Measurements from ENCODE around the gene MS4A4A.
"Not testable (repeated sequence)": the region's sequence is repeated elsewhere in the genome, so short reads cannot be mapped to it uniquely, and the experiment has no call there.

MS4A4A gene

DNA sequence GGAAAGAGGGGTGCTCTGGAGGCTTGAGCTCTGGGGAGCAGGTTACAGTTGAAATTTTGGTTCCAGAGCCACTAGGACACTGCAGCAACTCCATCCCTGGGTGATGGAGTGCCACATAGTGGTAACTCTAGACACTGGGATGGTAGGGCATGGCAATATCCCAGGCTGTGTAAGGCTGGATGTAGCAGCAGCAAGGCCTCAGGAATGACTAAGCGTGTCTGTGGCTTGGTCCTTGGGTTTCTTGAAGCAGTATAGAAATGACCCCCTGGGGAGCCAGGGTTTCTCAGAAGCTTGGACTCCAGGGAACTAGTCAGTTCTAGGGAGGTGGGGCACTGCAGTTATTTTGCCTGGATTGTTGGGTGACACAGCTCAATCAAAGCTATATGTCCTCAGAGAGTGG lies 8.1 kb downstream of the MS4A4A start:
- no peaks in the 10 kb centered on the region for H3K27me3 ChIP-seq (ENCODE audit: insufficient read depth, low read depth, severe bottlenecking)
- no peak overlapping the region for H3K4me3 ChIP-seq (ENCODE audit: low read depth, low read length)
- DNase-seq: no peak
- H3K27ac ChIP-seq: no peak overlapping the region
- TF ChIP-seq, protein P1, sequence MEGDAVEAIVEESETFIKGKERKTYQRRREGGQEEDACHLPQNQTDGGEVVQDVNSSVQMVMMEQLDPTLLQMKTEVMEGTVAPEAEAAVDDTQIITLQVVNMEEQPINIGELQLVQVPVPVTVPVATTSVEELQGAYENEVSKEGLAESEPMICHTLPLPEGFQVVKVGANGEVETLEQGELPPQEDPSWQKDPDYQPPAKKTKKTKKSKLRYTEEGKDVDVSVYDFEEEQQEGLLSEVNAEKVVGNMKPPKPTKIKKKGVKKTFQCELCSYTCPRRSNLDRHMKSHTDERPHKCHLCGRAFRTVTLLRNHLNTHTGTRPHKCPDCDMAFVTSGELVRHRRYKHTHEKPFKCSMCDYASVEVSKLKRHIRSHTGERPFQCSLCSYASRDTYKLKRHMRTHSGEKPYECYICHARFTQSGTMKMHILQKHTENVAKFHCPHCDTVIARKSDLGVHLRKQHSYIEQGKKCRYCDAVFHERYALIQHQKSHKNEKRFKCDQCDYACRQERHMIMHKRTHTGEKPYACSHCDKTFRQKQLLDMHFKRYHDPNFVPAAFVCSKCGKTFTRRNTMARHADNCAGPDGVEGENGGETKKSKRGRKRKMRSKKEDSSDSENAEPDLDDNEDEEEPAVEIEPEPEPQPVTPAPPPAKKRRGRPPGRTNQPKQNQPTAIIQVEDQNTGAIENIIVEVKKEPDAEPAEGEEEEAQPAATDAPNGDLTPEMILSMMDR (IDR thresholded peaks at IDR 0.05; ENCODE audit: low read depth, low read length): no peak
- H3K36me3 ChIP-seq: no peaks in the 10 kb centered on the region
- no peaks in the 10 kb centered on the region for H3K9me3 ChIP-seq (ENCODE audit: severe bottlenecking)

DNA sequence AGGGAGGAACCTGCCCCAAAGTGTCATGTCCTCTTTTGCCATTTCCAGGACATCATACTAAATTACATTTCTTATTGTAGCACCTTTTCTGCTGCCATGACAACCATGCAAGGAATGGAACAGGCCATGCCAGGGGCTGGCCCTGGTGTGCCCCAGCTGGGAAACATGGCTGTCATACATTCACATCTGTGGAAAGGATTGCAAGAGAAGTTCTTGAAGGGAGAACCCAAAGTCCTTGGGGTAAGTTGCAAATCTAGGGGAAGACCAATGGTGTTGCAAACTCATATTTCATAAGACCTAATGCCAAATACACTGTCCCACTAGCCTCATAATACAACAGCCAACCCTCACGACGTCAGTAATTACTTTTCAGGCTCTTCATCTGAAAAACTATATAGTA lies 11.7 kb downstream of the MS4A4A start:
- Histone ChIP-seq H3K4me3 (ENCODE audit: low read depth, low read length) (no peak overlapping the region), H3K27ac (no peak overlapping the region), H3K27me3 (ENCODE audit: insufficient read depth, low read depth, severe bottlenecking) (peaks cover 5% of the 10 kb centered on the region), H3K36me3 (no peaks in the 10 kb centered on the region), H3K9me3 (ENCODE audit: severe bottlenecking) (no peaks in the 10 kb centered on the region)
- no peak for DNase-seq
- TF ChIP-seq, protein P1 (IDR thresholded peaks at IDR 0.05; ENCODE audit: low read depth, low read length): no peak

DNA sequence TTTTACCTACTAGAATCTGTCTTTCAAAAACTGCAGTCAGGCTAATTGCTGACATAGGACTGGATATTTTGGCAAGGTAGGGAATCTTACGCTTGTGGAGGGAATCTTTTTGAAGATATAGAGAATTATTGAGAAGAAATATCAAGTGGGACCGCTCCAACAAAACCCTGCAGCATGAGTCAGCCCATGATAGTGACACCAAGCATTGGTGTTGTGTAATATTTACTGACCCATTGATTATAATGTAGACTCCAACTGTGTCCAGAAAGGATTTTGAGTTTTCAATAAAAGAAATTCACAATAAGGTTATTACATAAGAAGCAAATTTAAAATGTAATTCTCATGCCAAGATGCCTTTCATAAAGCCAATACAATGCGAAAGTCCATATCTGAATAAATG lies 20.7 kb downstream of the MS4A4A start:
- Histone ChIP-seq H3K36me3 (no peaks in the 10 kb centered on the region), H3K27me3 (ENCODE audit: insufficient read depth, low read depth, severe bottlenecking) (peaks cover 12% of the 10 kb centered on the region), H3K27ac (no peak overlapping the region), H3K9me3 (ENCODE audit: severe bottlenecking) (no peaks in the 10 kb centered on the region), H3K4me3 (ENCODE audit: low read depth, low read length) (no peak overlapping the region)
- TF ChIP-seq, protein P1 (IDR thresholded peaks at IDR 0.05; ENCODE audit: low read depth, low read length): no peak
- no peak for DNase-seq

DNA sequence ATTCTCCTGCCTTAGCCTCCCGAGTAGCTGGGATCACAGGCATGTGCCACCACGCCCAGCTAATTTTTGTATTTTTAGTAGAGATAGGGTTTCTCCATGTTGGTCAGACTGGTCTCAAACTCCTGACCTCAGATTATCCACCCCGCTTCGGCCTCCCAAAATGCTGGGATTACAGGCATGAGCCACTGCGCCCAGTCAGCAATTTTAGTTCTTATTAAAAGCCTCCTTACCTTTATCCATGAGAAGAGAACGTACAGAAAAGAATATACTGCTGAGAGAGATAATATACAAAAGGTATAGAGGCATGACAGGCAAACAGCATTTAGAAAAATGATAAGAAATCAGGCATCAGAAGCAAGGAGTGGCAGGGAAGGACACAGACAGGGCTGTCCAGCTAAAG lies 21.4 kb downstream of the MS4A4A start:
- H3K27ac ChIP-seq; H3K27me3 ChIP-seq (ENCODE audit: insufficient read depth, low read depth, severe bottlenecking); H3K4me3 ChIP-seq (ENCODE audit: low read depth, low read length); H3K9me3 ChIP-seq (ENCODE audit: severe bottlenecking); DNase-seq; H3K36me3 ChIP-seq: not testable (repeated sequence)

DNA sequence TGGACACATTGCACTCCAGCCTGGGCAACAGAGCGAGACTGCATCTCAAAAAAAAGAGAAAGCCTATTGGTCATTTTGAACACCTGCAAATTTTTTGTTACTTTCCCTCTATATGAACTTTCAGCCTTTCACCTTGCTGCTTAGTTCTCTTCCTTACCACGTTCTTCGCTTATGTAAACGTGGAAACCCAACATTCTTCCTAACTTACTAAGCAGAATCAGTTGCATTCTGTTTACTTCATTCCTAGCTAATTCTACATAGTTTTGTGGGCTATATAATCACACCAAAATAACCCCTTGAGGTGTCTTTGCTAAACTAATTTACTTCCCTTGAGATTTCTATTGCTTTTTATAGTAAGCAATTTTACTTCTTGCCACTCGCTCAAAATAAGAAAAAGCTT lies 23.2 kb downstream of the MS4A4A start:
- Histone ChIP-seq H3K27me3 (ENCODE audit: insufficient read depth, low read depth, severe bottlenecking) (peaks cover 5% of the 10 kb centered on the region), H3K4me3 (ENCODE audit: low read depth, low read length) (no peak overlapping the region), H3K9me3 (ENCODE audit: severe bottlenecking) (no peaks in the 10 kb centered on the region), H3K36me3 (no peaks in the 10 kb centered on the region), H3K27ac (no peak overlapping the region)
- TF ChIP-seq, protein P1 (IDR thresholded peaks at IDR 0.05; ENCODE audit: low read depth, low read length): no peak
- DNase-seq: no peak

DNA sequence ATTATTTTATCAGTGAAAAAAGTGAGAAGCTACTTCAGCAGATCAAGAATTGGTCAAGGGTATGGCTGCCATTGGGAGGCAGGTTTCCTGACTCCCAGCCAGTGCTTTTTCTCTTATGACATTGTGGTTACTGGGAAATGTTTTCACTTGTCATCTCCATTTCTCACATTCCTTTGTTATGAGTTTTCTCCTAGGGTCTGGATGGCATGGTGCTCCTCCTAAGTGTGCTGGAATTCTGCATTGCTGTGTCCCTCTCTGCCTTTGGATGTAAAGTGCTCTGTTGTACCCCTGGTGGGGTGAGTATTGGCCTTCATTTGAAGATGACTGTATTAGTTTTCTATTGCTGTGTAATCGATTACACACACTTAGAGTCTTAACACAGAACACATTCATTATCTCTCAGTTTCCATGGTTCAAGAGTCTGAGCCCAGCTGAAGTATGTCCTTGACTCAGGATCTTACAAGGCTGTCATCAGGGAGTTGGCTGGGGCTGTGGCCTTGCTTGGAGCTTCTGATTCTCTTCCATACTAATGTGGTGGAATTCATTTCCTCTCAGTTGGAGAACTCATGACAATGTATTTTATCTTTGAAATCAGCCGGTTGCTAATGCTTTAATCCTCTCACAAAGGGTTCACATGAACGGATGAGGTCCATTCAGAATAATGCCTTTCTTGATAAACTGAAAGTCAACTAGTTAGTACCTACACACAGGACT lies 25.6 kb downstream of the MS4A4A start:
- DNase-seq: no peak
- Histone ChIP-seq H3K9me3 (ENCODE audit: severe bottlenecking) (no peaks in the 10 kb centered on the region), H3K36me3 (no peaks in the 10 kb centered on the region), H3K4me3 (ENCODE audit: low read depth, low read length) (no peak overlapping the region), H3K27me3 (ENCODE audit: insufficient read depth, low read depth, severe bottlenecking) (peaks cover 9% of the 10 kb centered on the region), H3K27ac (no peak overlapping the region)
- TF ChIP-seq, protein P1 (IDR thresholded peaks at IDR 0.05; ENCODE audit: low read depth, low read length): no peak
